Measurements from ENCODE around the gene DPYSL4.
"Not testable (repeated sequence)": the region's sequence is repeated elsewhere in the genome, so short reads cannot be mapped to it uniquely, and the experiment has no call there.

Gene DPYSL4

GRCh38 chr10:132209130-132209529, 22.4 kb downstream of the DPYSL4 start:
- DNase-seq, result no peak

- no peak for DNase-seq
Observed at GRCh38 chr10:132209978-132210530, 23.3 kb downstream of the DPYSL4 start.

GRCh38 chr10:132210766-132211165, 24.0 kb downstream of the DPYSL4 start:
- DNase-seq, result no peak

- no peak for DNase-seq
Observed at GRCh38 chr10:132211246-132211645, 24.5 kb downstream of the DPYSL4 start.

GRCh38 chr10:132212816-132213215, 26.1 kb downstream of the DPYSL4 start:
- no peak for DNase-seq

- DNase-seq, result no peak
Observed at GRCh38 chr10:132213917-132214316, 27.2 kb downstream of the DPYSL4 start.

GRCh38 chr10:132216441-132216840, 29.7 kb downstream of the DPYSL4 start:
- not testable (repeated sequence) for DNase-seq

GRCh38 chr10:132219486-132219885, 32.7 kb downstream of the DPYSL4 start:
- DNase-seq, result no peak

- DNase-seq, result no peak
Observed at GRCh38 chr10:132220061-132220460, 33.3 kb downstream of the DPYSL4 start.

- DNase-seq, result not testable (repeated sequence)
Observed at GRCh38 chr10:132220996-132221395, 34.2 kb downstream of the DPYSL4 start.

- DNase-seq, result no peak
Observed at GRCh38 chr10:132222726-132223125, 36.0 kb downstream of the DPYSL4 start.

- peak; percentile 22 to 66 (median 53) for DNase-seq
Observed at GRCh38 chr10:132223156-132223590, 36.4 kb downstream of the DPYSL4 start.

- DNase-seq, result no peak
Observed at GRCh38 chr10:132223611-132224342, 37.0 kb downstream of the DPYSL4 start.

GRCh38 chr10:132224343-132225072, 37.8 kb downstream of the DPYSL4 start:
- DNase-seq, result no peak

GRCh38 chr10:132225073-132225848, 38.5 kb downstream of the DPYSL4 start:
- no peak for DNase-seq

GRCh38 chr10:132225849-132226205, 39.1 kb downstream of the DPYSL4 start:
- DNase-seq, result no peak

- no peak for DNase-seq
Observed at GRCh38 chr10:132226586-132227405, 40.0 kb downstream of the DPYSL4 start.

GRCh38 chr10:132227851-132228390, 41.2 kb downstream of the DPYSL4 start:
- DNase-seq, result no peak

- DNase-seq, result no peak
Observed at GRCh38 chr10:132228616-132229015, 41.9 kb downstream of the DPYSL4 start.

GRCh38 chr10:132229096-132229495, 42.3 kb downstream of the DPYSL4 start:
- DNase-seq, result no peak

GRCh38 chr10:132229834-132230556, 43.2 kb downstream of the DPYSL4 start:
- DNase-seq, result peak in 4 of 6 experiments; percentile 5 to 31 (median 18)

Measured in stimulated activated naive CD4-positive, alpha-beta T cell (primary cell).